Glutamatergic neuron (in vitro differentiated cells): ENCODE measurements around the gene KCNMB2. TPM values are rescaled to one million over a fixed set of nuclear protein-coding genes. Genes with fewer than 3 reads are reported as not detected.

Source experiments
- DNase-seq: peaks from one replicate; pipeline ENCODE4 v3.0.0; 2022
- H3K27ac Mint-ChIP-seq: one replicate; pipeline ENCODE4 v1.8.0; 2020; ENCODE audit warnings: mild to moderate bottlenecking, mixed read lengths, inconsistent platforms; ENCODE audit not compliant: unreplicated experiment
- H3K27me3 Mint-ChIP-seq: one replicate; pipeline ENCODE4 v1.8.0; 2020; ENCODE audit warnings: mild to moderate bottlenecking, moderate library complexity, mixed read lengths, inconsistent platforms; ENCODE audit not compliant: unreplicated experiment
- H3K36me3 Mint-ChIP-seq: one replicate; pipeline ENCODE4 v1.8.0; 2020; ENCODE audit warnings: mild to moderate bottlenecking, mixed read lengths, inconsistent platforms; ENCODE audit not compliant: unreplicated experiment
- H3K4me1 Mint-ChIP-seq: one replicate; pipeline ENCODE4 v1.8.0; 2020; ENCODE audit warnings: mild to moderate bottlenecking, low read depth, mixed read lengths, inconsistent platforms; ENCODE audit not compliant: unreplicated experiment
- H3K4me3 Mint-ChIP-seq: one replicate; pipeline ENCODE4 v1.8.0; 2020; ENCODE audit warnings: mild to moderate bottlenecking, mixed read lengths, inconsistent platforms; ENCODE audit not compliant: unreplicated experiment
- H3K9me3 Mint-ChIP-seq: one replicate; pipeline ENCODE4 v1.8.0; 2020; ENCODE audit warnings: mild to moderate bottlenecking, moderate library complexity, mixed read lengths, inconsistent platforms; ENCODE audit not compliant: unreplicated experiment
- total RNA-seq: library from RNA; stranded (reverse); fragmentation: NEBNext Ultra II Directional; extraction: Animal tissue kit (Norgen Biotek cat#: 25700); gene quantifications from one replicate; pipeline ENCODE4 v1.2.1, GENCODE V29; 2021; ENCODE audit not compliant: unreplicated experiment
- TF ChIP-seq, protein P1 (sequence below): fragments of 200-600 bp; sonication (generic); IDR thresholded peaks from one replicate; pipeline ENCODE4 v1.5.0; 2021; ENCODE audit not compliant: partially characterized antibody, unreplicated experiment

Gene KCNMB2
- total RNA-seq, 1 donor from 2014 or later = 0.47 TPM

- Mint-ChIP-seq H3K4me1 (no peaks in the 10 kb centered on the region), H3K9me3 (peaks cover 3% of the 10 kb centered on the region), H3K36me3 (peaks cover 22% of the 10 kb centered on the region), H3K4me3 (no peak overlapping the region), H3K27me3 (no peaks in the 10 kb centered on the region), H3K27ac (no peak overlapping the region)
- TF ChIP-seq, protein P1, sequence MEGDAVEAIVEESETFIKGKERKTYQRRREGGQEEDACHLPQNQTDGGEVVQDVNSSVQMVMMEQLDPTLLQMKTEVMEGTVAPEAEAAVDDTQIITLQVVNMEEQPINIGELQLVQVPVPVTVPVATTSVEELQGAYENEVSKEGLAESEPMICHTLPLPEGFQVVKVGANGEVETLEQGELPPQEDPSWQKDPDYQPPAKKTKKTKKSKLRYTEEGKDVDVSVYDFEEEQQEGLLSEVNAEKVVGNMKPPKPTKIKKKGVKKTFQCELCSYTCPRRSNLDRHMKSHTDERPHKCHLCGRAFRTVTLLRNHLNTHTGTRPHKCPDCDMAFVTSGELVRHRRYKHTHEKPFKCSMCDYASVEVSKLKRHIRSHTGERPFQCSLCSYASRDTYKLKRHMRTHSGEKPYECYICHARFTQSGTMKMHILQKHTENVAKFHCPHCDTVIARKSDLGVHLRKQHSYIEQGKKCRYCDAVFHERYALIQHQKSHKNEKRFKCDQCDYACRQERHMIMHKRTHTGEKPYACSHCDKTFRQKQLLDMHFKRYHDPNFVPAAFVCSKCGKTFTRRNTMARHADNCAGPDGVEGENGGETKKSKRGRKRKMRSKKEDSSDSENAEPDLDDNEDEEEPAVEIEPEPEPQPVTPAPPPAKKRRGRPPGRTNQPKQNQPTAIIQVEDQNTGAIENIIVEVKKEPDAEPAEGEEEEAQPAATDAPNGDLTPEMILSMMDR = no peak
- DNase-seq = no peak
These were observed 163.6 kb downstream of the KCNMB2 start for GRCh38 chr3:178699810-178700209.

GRCh38 chr3:178703268-178703975 is 167.2 kb downstream of the KCNMB2 start:
- no peak overlapping the region for H3K27ac Mint-ChIP-seq
- H3K27me3 Mint-ChIP-seq = no peaks in the 10 kb centered on the region
- H3K9me3 Mint-ChIP-seq = peaks cover 1% of the 10 kb centered on the region
- no peak for DNase-seq
- TF ChIP-seq, protein P1 = no peak
- peaks cover under 1% of the 10 kb centered on the region for H3K36me3 Mint-ChIP-seq
- no peak overlapping the region for H3K4me3 Mint-ChIP-seq
- peaks cover 7% of the 10 kb centered on the region for H3K4me1 Mint-ChIP-seq

DNA sequence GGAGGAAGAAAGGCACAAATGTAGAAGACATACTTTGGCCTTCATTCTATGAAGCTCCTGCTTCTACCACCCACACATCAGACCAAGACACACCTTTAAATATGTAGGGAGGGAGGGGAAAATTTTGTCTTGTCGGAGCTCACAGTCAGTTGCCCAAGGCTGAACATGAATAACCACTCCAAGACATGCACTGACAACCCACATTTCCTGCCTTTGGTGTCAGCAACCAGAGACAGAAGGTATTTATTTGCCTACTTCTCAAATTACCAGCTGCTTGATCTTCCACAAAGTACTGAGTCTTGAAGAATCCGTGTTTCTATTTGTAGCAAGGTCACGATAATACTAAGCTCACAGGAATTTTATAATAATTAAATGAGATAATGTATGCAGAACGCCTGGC is 169.7 kb downstream of the KCNMB2 start:
- H3K4me3 Mint-ChIP-seq = no peak overlapping the region
- DNase-seq = no peak
- no peak overlapping the region for H3K27ac Mint-ChIP-seq
- no peaks in the 10 kb centered on the region for H3K27me3 Mint-ChIP-seq
- TF ChIP-seq, protein P1 = no peak
- peaks cover 1% of the 10 kb centered on the region for H3K9me3 Mint-ChIP-seq
- no peaks in the 10 kb centered on the region for H3K36me3 Mint-ChIP-seq
- peaks cover 11% of the 10 kb centered on the region for H3K4me1 Mint-ChIP-seq

DNA sequence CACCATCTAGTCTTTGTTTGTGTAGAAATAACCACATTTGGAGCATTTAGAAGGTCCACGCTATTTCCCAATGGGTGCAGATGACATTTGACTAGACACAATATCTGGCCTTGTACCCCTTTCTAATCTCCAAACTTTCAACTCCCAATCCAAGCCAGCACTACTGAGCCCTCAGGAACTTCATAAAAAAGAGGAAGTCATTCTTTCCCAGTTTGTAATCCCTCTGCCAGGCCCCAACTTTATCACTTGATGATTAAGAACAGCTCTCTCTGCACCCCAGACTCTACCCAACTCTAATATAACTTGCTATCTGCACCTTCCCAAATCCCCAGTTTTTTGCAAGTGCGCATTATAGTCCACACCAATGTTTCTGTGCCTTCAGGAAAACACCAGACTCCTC is 170.2 kb downstream of the KCNMB2 start:
- TF ChIP-seq, protein P1 = no peak
- no peak for DNase-seq
- no peak overlapping the region for H3K4me3 Mint-ChIP-seq
- peaks cover 11% of the 10 kb centered on the region for H3K4me1 Mint-ChIP-seq
- H3K27ac Mint-ChIP-seq = no peak overlapping the region
- no peaks in the 10 kb centered on the region for H3K36me3 Mint-ChIP-seq
- no peaks in the 10 kb centered on the region for H3K27me3 Mint-ChIP-seq
- H3K9me3 Mint-ChIP-seq = peaks cover 1% of the 10 kb centered on the region

DNA sequence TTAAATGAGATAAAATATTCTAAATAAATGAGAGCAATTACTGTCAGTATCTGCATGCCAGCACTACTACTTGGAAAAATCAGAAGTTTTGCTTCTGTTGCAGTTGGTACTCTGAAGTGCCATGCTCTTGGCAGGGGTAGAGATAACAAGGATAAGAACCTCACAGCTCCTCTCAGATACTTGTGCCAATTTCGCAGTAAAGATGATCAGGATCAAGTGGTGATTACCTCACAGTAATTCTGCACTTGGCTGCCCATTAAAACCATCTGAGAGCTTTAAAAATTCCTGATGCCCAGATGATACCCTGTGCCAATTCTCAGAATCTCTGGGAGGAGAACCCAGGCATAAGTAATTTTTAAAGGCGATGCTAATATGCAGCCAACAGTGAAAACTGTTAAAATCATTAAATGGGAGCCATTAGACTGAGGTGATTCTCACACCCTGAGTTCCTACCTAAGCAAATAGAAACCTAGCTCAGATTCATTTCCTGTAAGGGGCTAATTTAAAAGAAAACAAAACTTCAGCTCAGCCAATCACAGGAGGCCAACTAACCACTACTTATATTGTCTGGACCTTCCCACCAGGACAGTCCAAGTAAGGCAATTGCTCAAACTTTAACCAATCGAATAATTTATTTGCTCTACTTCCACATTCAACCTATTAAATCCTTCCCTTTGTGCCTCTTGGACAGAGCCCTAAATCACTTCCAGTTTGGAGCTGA is 171.2 kb downstream of the KCNMB2 start:
- no peak for DNase-seq
- peaks cover 1% of the 10 kb centered on the region for H3K9me3 Mint-ChIP-seq

More for the DNA sequence above, 171.2 kb downstream of the KCNMB2 start:
- Mint-ChIP-seq H3K4me1 (peaks cover 11% of the 10 kb centered on the region), H3K36me3 (no peaks in the 10 kb centered on the region), H3K27ac (no peak overlapping the region), H3K4me3 (no peak overlapping the region), H3K27me3 (no peaks in the 10 kb centered on the region)
- TF ChIP-seq, protein P1 = no peak
